SK-N-SH (cell line): Measurements from ENCODE around the gene VIL1. TPM values are rescaled to one million over a fixed set of nuclear protein-coding genes. Genes with fewer than 3 reads are reported as not detected.

Source experiments
- CTCF ChIA-PET: fragments of 300-600, 350-600 bp; formaldehyde crosslinking; extraction: SDS; loops from one replicate; lab custom pipeline; 2021; lab: Yijun Ruan, JAX
- POLR2A ChIA-PET: fragments of 350-600 bp; sonication (Branson Sonifier 250); formaldehyde crosslinking; extraction: SDS; loops from one replicate; lab custom pipeline; 2020; ENCODE audit warnings: antibody characterized with exemption, inconsistent platforms; lab: Yijun Ruan, JAX
- DNase-seq: peaks from one replicate; pipeline ENCODE4 v3.0.0; 2012
- H2AFZ ChIP-seq: fragments of 200-600 bp; sonication (generic); 2 replicates; pipeline ENCODE4 v1.8.1; 2016; ENCODE audit warnings: antibody characterized with exemption, mild to moderate bottlenecking, low read depth
- H3F3A ChIP-seq: fragments of 200-600 bp; sonication (generic); replicated peaks from 2 replicates; pipeline ENCODE3; 2016; ENCODE audit warnings: antibody characterized with exemption, mild to moderate bottlenecking; ENCODE audit not compliant: insufficient read depth
- H3K27ac ChIP-seq, 2 experiments: fragments of 200-500 bp in 1 of 2; fragments of 200-600 bp in 1 of 2; sonication (Bioruptor generic) in 1 of 2; sonication (generic), shearing (Covaris generic) in 1 of 2; 2 replicates each; pipeline versions ENCODE4 v1.5.1 to v1.6.1; 2014 to 2016; ENCODE audit warnings: low read depth in 2 of 2, inconsistent platforms in 1 of 2, low read length in 1 of 2, mild to moderate bottlenecking in 1 of 2, mixed read lengths in 1 of 2
- H3K27me3 ChIP-seq: fragments of 200-600 bp; sonication (generic), shearing (Covaris generic); 2 replicates; pipeline ENCODE4 v1.6.1; 2016; ENCODE audit warnings: mixed run types; ENCODE audit not compliant: insufficient read depth
- H3K36me3 ChIP-seq, 2 experiments: fragments of 200-500 bp in 1 of 2; fragments of 200-600 bp in 1 of 2; sonication (Bioruptor generic) in 1 of 2; sonication (generic) in 1 of 2; replicated peaks in 1 of 2; 2 replicates each; pipeline versions ENCODE3 to v1.5.1; 2014 to 2016; ENCODE audit warnings: low read length in 1 of 2, mild to moderate bottlenecking in 1 of 2; ENCODE audit not compliant: insufficient read depth in 2 of 2, control insufficient read depth in 1 of 2
- H3K4me1 ChIP-seq, 2 experiments: fragments of 200-500 bp in 1 of 2; fragments of 200-600 bp in 1 of 2; sonication (Bioruptor generic) in 1 of 2; sonication (generic), shearing (Covaris generic) in 1 of 2; 2 replicates each; pipeline versions ENCODE4 v1.5.1 to v1.6.1; 2014 to 2016; ENCODE audit warnings: low read depth in 1 of 2, low read length in 1 of 2, mixed run types in 1 of 2; ENCODE audit not compliant: insufficient read depth in 2 of 2, control insufficient read depth in 1 of 2
- H3K4me2 ChIP-seq: fragments of 200-600 bp; sonication (generic), shearing (Covaris generic); 2 replicates; pipeline ENCODE4 v1.6.1; 2017; ENCODE audit warnings: mixed run types
- H3K4me3 ChIP-seq, 2 experiments: fragments of 200-500 bp in 1 of 2; fragments of 200-600 bp in 1 of 2; sonication (Bioruptor generic) in 1 of 2; sonication (generic), shearing (Covaris generic) in 1 of 2; 2 replicates each; pipeline versions ENCODE4 v1.5.1 to v1.8.1; 2014 to 2016; ENCODE audit warnings: low read depth in 2 of 2, inconsistent platforms in 1 of 2, low read length in 1 of 2, mild to moderate bottlenecking in 1 of 2, mixed read lengths in 1 of 2, moderate library complexity in 1 of 2
- H3K79me2 ChIP-seq: fragments of 200-600 bp; sonication (generic); 2 replicates; pipeline ENCODE4 v1.8.1; 2017; ENCODE audit warnings: mild to moderate bottlenecking; ENCODE audit not compliant: insufficient read depth
- H3K9ac ChIP-seq: fragments of 200-600 bp; sonication (generic); 2 replicates; pipeline ENCODE4 v1.6.1; 2017; ENCODE audit warnings: mixed run types
- H3K9me2 ChIP-seq: fragments of 200-600 bp; sonication (generic); 2 replicates; pipeline ENCODE4 v1.6.1; 2017; ENCODE audit warnings: mixed run types
- H3K9me3 ChIP-seq: fragments of 200-600 bp; sonication (generic); 2 replicates; pipeline ENCODE4 v1.6.1; 2017; ENCODE audit warnings: mixed run types, mild to moderate bottlenecking, moderate library complexity
- H4K20me1 ChIP-seq: fragments of 200-600 bp; sonication (generic); 2 replicates; pipeline ENCODE4 v1.6.1; 2017; ENCODE audit warnings: mild to moderate bottlenecking, mixed run types; ENCODE audit not compliant: insufficient read depth
- CHD2 ChIP-seq: fragments of 150-350 bp; IDR thresholded peaks from 2 replicates; pipeline ENCODE4 v1.6.1; 2018; ENCODE audit warnings: low read length; ENCODE audit not compliant: partially characterized antibody
- CTCF ChIP-seq: fragments of 200-600 bp; sonication (generic); IDR thresholded peaks from 2 replicates; pipeline ENCODE4 v1.6.1; 2017; ENCODE audit warnings: antibody characterized with exemption, mild to moderate bottlenecking, moderate library complexity
- ELF1 ChIP-seq: IDR thresholded peaks from 2 replicates; pipeline ENCODE4 v1.4.0; 2012
- FOXM1 ChIP-seq: IDR thresholded peaks from 2 replicates; pipeline ENCODE4 v1.4.0; 2012; ENCODE audit warnings: low read depth, mild to moderate bottlenecking
- GATA2 ChIP-seq: sonication (generic); formaldehyde crosslinking; IDR thresholded peaks from 2 replicates; pipeline ENCODE4 v1.5.0; 2020; ENCODE audit warnings: mild to moderate bottlenecking, missing genetic modification reagents
- IRF3 ChIP-seq: fragments of 150-350 bp; IDR thresholded peaks from 2 replicates; pipeline ENCODE4 v1.6.1; 2016; ENCODE audit warnings: mild to moderate bottlenecking, low read depth, low read length
- JUND ChIP-seq: IDR thresholded peaks from 2 replicates; pipeline ENCODE4 v1.4.0; 2012
- NRF1 ChIP-seq: IDR thresholded peaks from 2 replicates; pipeline ENCODE4 v1.6.1; 2012; ENCODE audit warnings: low read depth, mild to moderate bottlenecking, low read length
- POLR2AphosphoS5 ChIP-seq: IDR thresholded peaks from 2 replicates; pipeline ENCODE4 v1.6.1; 2012; ENCODE audit warnings: low read depth, low read length
- RXRA ChIP-seq: IDR thresholded peaks from 2 replicates; pipeline ENCODE4 v1.4.0; 2012; ENCODE audit warnings: low read depth, mild to moderate bottlenecking, borderline replicate concordance
- SIN3A ChIP-seq: IDR thresholded peaks from 2 replicates; pipeline ENCODE4 v1.6.1; 2012; ENCODE audit warnings: low read depth, mild to moderate bottlenecking, low read length, moderate library complexity, borderline replicate concordance
- TAF1 ChIP-seq: IDR thresholded peaks from 2 replicates; pipeline ENCODE4 v1.6.1; 2012; ENCODE audit warnings: low read depth, mild to moderate bottlenecking, low read length, moderate library complexity, borderline replicate concordance
- USF1 ChIP-seq: IDR thresholded peaks from 2 replicates; pipeline ENCODE4 v1.4.0; 2012; ENCODE audit warnings: low read depth, borderline replicate concordance
- USF2 ChIP-seq: fragments of 150-350 bp; IDR thresholded peaks from 2 replicates; pipeline ENCODE4 v1.6.1; 2017; ENCODE audit warnings: antibody characterized with exemption, low read length, low read depth, borderline replicate concordance
- YY1 ChIP-seq: IDR thresholded peaks from 2 replicates; pipeline ENCODE4 v1.4.0; 2012; ENCODE audit warnings: low read depth, mild to moderate bottlenecking
- polyA plus RNA-seq, 3 experiments: library from polyadenylated mRNA; depleted of rRNA; stranded (reverse); fragments of >200 nt; gene quantifications; 2 replicates each; pipeline ENCODE4 v1.2.3, GENCODE V29; 2012

Gene VIL1
- polyA plus RNA-seq, 1 of the 3 experiments (the other 2 are of a cell fraction): under 0.01 TPM

GRCh38 chr2:218472988-218473387, 54.1 kb downstream of the VIL1 start:
- no peak overlapping the region for H3K9ac ChIP-seq
- no peaks in the 10 kb centered on the region for H3K9me2 ChIP-seq
- H3K36me3 ChIP-seq: peaks cover 20 to 28% of the 10 kb centered on the region in 2 experiments
- no peaks in the 10 kb centered on the region; a peak in 1 of 4 replicates for H3K4me1 ChIP-seq
- H4K20me1 ChIP-seq: no peaks in the 10 kb centered on the region
- H3K9me3 ChIP-seq: no peaks in the 10 kb centered on the region
- H3K27me3 ChIP-seq: no peaks in the 10 kb centered on the region
- no peaks in the 10 kb centered on the region for H3K79me2 ChIP-seq
- no peak for TF ChIP-seq TAF1
- TF ChIP-seq RXRA: no peak
- TF ChIP-seq IRF3: no peak
- no peak for TF ChIP-seq POLR2AphosphoS5
- TF ChIP-seq CHD2: no peak
- TF ChIP-seq GATA2 (CRISPR knock-in tag): no peak
- TF ChIP-seq USF2: no peak
- TF ChIP-seq JUND: no peak
- no peak for TF ChIP-seq YY1
- no peak for TF ChIP-seq SIN3A
- TF ChIP-seq NRF1: no peak
- TF ChIP-seq CTCF: no peak
- no peak for TF ChIP-seq ELF1
- no peak for TF ChIP-seq USF1
- no peak for TF ChIP-seq FOXM1
- TF ChIP-seq, all 33 proteins: peak for 0
- Histone ChIP-seq H3F3A (peaks cover 3% of the 10 kb centered on the region), H3K4me3 (no peak overlapping the region), H3K4me2 (no peak overlapping the region), H3K27ac (no peak overlapping the region), H2AFZ (no peak overlapping the region)
- CTCF ChIA-PET: no interaction called here
- no peak for DNase-seq
- POLR2A ChIA-PET: no interaction called here
